Endothelial cell of umbilical vein (primary cell): ENCODE data around the gene TOR4A. TPM values are rescaled to one million over a fixed set of nuclear protein-coding genes. Genes with fewer than 3 reads are reported as not detected.

Experiments
- BruUV-seq: library from RNA; stranded (reverse); fragments of 400-500 nt; replicated peaks from 2 replicates; lab custom pipeline; 2021; lab: Mats Ljungman, UMichigan
- CTCF ChIA-PET: fragments of 300-600, 350-600 bp; sonication (Branson Sonifier 250); formaldehyde crosslinking; loops from one replicate; lab custom pipeline; 2021; ENCODE audit warnings: antibody characterized with exemption, inconsistent platforms; lab: Charles Lee
- POLR2A ChIA-PET: fragments of 300-600, 350-600 bp; sonication (Branson Sonifier 250); formaldehyde crosslinking; loops from one replicate; lab custom pipeline; 2021; ENCODE audit warnings: antibody characterized with exemption, inconsistent platforms; lab: Charles Lee
- DNase-seq: peaks from one replicate; pipeline ENCODE4 v3.0.0-alpha.2; 2011; ENCODE audit warnings: low read depth, low spot score
- FAIRE-seq: peaks from 2 replicates; lab custom pipeline; 2011; peaks lifted over from hg19 to GRCh38; lab: Jason Lieb, UNC
- H2AFZ ChIP-seq: 2 replicates; pipeline ENCODE4 v1.6.0; 2012; ENCODE audit warnings: low read depth, low read length, control low read depth, inconsistent platforms
- H3K27ac ChIP-seq: 2 replicates; pipeline ENCODE4 v1.5.1; 2011; ENCODE audit warnings: low read depth, mild to moderate bottlenecking, control low read depth, low read length, moderate library complexity; ENCODE audit not compliant: insufficient read depth
- H3K27me3 ChIP-seq, 2 experiments: 2 replicates each; pipeline versions ENCODE4 v1.6.0 to v1.6.1; 2011; ENCODE audit warnings: low read length in 2 of 2, mixed read lengths in 1 of 2; ENCODE audit not compliant: control insufficient read depth in 2 of 2, insufficient read depth in 2 of 2
- H3K36me3 ChIP-seq, 2 experiments: 2 replicates in 1 of 2; 3 replicates in 1 of 2; pipeline ENCODE4 v1.5.1; 2011; ENCODE audit warnings: low read length in 2 of 2, mild to moderate bottlenecking in 1 of 2, moderate library complexity in 1 of 2; ENCODE audit not compliant: control insufficient read depth in 2 of 2, insufficient read depth in 2 of 2; ENCODE audit errors: extremely low read depth in 1 of 2
- H3K4me1 ChIP-seq: 3 replicates; pipeline ENCODE4 v1.5.1; 2011; ENCODE audit warnings: mild to moderate bottlenecking, low read length; ENCODE audit not compliant: control insufficient read depth, insufficient read depth; ENCODE audit errors: extremely low read depth
- H3K4me2 ChIP-seq: 2 replicates; pipeline ENCODE4 v1.6.1; 2011; ENCODE audit warnings: low read length, control low read depth, mixed read lengths; ENCODE audit not compliant: insufficient read depth
- H3K4me3 ChIP-seq, 3 experiments: fragments of 200-600 bp in 1 of 3; sonication (generic), shearing (Covaris generic) in 1 of 3; replicated peaks in 1 of 3; 2 replicates each; pipeline ENCODE4 v1.5.1; 2011 to 2016; ENCODE audit warnings: control low read depth in 3 of 3, low read length in 3 of 3, mild to moderate bottlenecking in 2 of 3, inconsistent platforms in 1 of 3, low read depth in 1 of 3, moderate library complexity in 1 of 3; ENCODE audit not compliant: insufficient read depth in 1 of 3
- H3K79me2 ChIP-seq: 2 replicates; pipeline ENCODE4 v1.6.0; 2012; ENCODE audit warnings: low read length, inconsistent platforms; ENCODE audit not compliant: control insufficient read depth, insufficient read depth
- H3K9ac ChIP-seq: replicated peaks from 2 replicates; pipeline ENCODE3; 2011; ENCODE audit warnings: low read length, control low read depth; ENCODE audit not compliant: insufficient read depth; ENCODE audit errors: extremely low read depth
- H3K9me1 ChIP-seq: replicated peaks from 3 replicates; pipeline ENCODE4 v1.6.0; 2011; ENCODE audit warnings: mild to moderate bottlenecking, low read length; ENCODE audit not compliant: control insufficient read depth, insufficient read depth; ENCODE audit errors: extremely low read depth
- H3K9me3 ChIP-seq: replicated peaks from 2 replicates; pipeline ENCODE4 v1.5.1; 2012; ENCODE audit warnings: low read length, inconsistent platforms; ENCODE audit not compliant: control insufficient read depth, insufficient read depth
- H4K20me1 ChIP-seq: replicated peaks from 2 replicates; pipeline ENCODE3; 2011; ENCODE audit warnings: mild to moderate bottlenecking, low read length; ENCODE audit not compliant: control insufficient read depth, insufficient read depth; ENCODE audit errors: extremely low read depth
- EZH2 ChIP-seq: IDR thresholded peaks from 2 replicates; pipeline ENCODE4 v1.6.1; 2012; ENCODE audit warnings: borderline replicate concordance, low read depth, mild to moderate bottlenecking, moderate library complexity, low read length, inconsistent platforms; ENCODE audit not compliant: severe bottlenecking
- GATA2 ChIP-seq: IDR thresholded peaks from 2 replicates; pipeline ENCODE4 v1.7.0; 2011; ENCODE audit warnings: low read depth, mild to moderate bottlenecking, moderate library complexity, mixed read lengths, low read length; ENCODE audit not compliant: insufficient read length, insufficient read depth
- MYC ChIP-seq: IDR thresholded peaks from one replicate; pipeline ENCODE4 v1.6.1; 2011; ENCODE audit warnings: mild to moderate bottlenecking, low read depth, low read length
- POLR2A ChIP-seq: IDR thresholded peaks from 2 replicates; pipeline ENCODE4 v1.6.1; 2012; ENCODE audit warnings: low read depth, mild to moderate bottlenecking, control low read depth, low read length
- POLR2AphosphoS5 ChIP-seq: IDR thresholded peaks from 2 replicates; pipeline ENCODE4 v1.6.1; 2012; ENCODE audit warnings: low read depth, mild to moderate bottlenecking, control low read depth, low read length, moderate library complexity; ENCODE audit not compliant: insufficient read depth
- dilution Hi-C: fragments of 300-500 bp; cut with MboI; formaldehyde crosslinking; loops from one replicate; pipeline ENCODE4 v1.15.0; 2019; ENCODE audit warnings: low sequenced_read_pairs; ENCODE audit not compliant: extremely low pct_ligation_motif_present
- intact Hi-C: fragments of 100-400 bp; cut with micrococcal nuclease; formaldehyde crosslinking; loops from one replicate; pipeline ENCODE4 v1.10.0; 2022
- polyA plus RNA-seq, 4 experiments: library from polyadenylated mRNA; depleted of rRNA in 3 of 4; stranded (reverse) in 3 of 4; unstranded in 1 of 4; fragments of >200 nt; gene quantifications; 2 replicates each; pipeline versions ENCODE4 v1.2.1 to v1.2.3, GENCODE V29; 2011 to 2012; ENCODE audit warnings: missing spikeins in 1 of 4
- total RNA-seq: library from RNA; stranded (reverse); gene quantifications from 2 replicates; pipeline ENCODE4 v1.2.3, GENCODE V29; 2021
- TF ChIP-seq, protein P1 (sequence below): IDR thresholded peaks from 2 replicates; pipeline ENCODE4 v1.6.1; 2011; ENCODE audit not compliant: insufficient read depth, insufficient read length

Gene TOR4A
- total and polyA plus RNA-seq, 2 donors (not counting 3 experiments of a cell fraction or from before 2014, with no cell fraction given) = 32.4 to 48.0 TPM

DNA sequence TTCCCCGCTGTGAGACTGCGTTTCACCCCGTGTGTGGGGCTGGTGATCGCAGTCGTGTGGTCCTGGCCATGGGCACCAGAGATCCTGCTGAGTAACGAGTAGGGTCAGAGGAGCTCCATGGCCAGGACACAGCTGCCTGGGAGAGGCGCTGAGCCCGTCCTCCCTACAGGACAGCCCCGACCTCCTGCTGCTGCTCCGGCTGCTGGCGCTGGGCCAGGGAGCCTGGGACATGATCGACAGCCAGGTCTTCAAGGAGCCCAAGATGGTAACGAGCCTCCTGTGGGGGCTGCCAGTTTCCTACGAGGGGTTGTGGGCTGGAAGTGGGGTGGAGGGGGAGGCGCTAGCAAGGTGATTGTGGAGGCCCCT is 11.4 kb upstream of the TOR4A start:
- DNase-seq = no peak
- Histone ChIP-seq H3K4me2 (no peak overlapping the region), H4K20me1 (no peaks in the 10 kb centered on the region), H3K79me2 (no peaks in the 10 kb centered on the region), H3K36me3 (peaks cover 0 to 32% of the 10 kb centered on the region in 2 experiments), H3K27ac (no peak overlapping the region), H3K4me1 (peaks cover 22% of the 10 kb centered on the region), H3K27me3 (no peaks in the 10 kb centered on the region), H3K9me1 (no peaks in the 10 kb centered on the region), H2AFZ (no peak overlapping the region), H3K9me3 (no peaks in the 10 kb centered on the region), H3K9ac (no peak overlapping the region), H3K4me3 (no peak overlapping the region)
- dilution Hi-C loops = no loop called here
- FAIRE-seq = no peak
- ChIA-PET CTCF (no interaction called here), POLR2A (no interaction called here)
- TF ChIP-seq, protein P1, sequence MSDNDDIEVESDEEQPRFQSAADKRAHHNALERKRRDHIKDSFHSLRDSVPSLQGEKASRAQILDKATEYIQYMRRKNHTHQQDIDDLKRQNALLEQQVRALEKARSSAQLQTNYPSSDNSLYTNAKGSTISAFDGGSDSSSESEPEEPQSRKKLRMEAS = no peak
- TF ChIP-seq GATA2 (no peak), POLR2AphosphoS5 (no peak), POLR2A (no peak)
- intact Hi-C loops = no loop called here
- BruUV-seq = no TSS peak

DNA sequence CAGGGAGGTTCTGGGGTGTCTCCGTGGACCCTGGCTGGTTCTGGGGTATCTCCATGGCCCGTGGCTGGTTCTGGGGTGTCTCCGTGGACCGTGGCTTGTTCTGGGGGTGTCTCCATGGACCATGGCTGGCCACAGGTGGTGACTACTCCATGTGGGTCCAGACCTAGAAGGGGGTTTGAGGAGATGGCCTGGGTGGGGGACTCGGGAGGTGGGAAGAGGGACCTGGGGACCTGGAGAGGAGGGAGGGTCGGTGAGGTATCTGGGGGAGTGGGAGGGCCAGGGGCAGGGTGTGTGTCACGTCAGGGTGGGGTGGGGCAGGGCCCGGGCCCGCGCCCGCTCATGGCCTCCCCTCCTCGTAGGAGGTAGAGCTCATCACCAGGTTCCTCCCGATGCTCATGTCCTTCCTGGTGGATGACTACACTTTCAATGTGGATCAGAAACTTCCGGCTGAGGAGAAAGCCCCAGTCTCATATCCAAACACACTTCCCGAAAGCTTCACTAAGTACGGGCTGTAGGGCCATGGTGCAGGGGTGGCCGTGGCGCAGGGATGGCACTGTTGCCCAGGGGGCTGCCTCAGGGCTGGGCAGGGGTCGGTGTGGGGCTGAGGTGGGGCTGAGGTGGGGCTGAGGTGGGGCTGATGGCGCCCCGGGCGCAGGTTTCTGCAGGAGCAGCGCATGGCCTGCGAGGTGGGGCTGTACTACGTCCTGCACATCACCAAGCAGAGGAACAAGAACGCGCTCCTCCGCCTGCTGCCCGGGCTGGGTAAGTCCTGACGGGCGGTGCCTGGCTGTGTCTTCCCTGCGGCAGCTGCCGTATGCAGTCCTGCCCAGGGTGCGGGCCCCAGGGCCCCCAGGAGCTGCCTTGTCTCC is 10.7 kb upstream of the TOR4A start:
- CTCF ChIA-PET = interaction anchor here (0.7 kb wide), 1 partner anchor 30 kb away, joined by 3 read pairs; no protein-coding TSS in a partner anchor
- no peak overlapping the region for H3K27ac ChIP-seq
- H3K4me3 ChIP-seq = no peak overlapping the region
- no peak overlapping the region for H2AFZ ChIP-seq
- H3K36me3 ChIP-seq = peaks cover 0 to 33% of the 10 kb centered on the region in 2 experiments
- DNase-seq (no peak), FAIRE-seq (no peak)
- H3K27me3 ChIP-seq = no peaks in the 10 kb centered on the region
- TF ChIP-seq GATA2 (no peak), EZH2 (no peak), POLR2AphosphoS5 (no peak), MYC (no peak)
- TF ChIP-seq, protein P1 = no peak
- H3K79me2 ChIP-seq = no peaks in the 10 kb centered on the region
- no peaks in the 10 kb centered on the region for H4K20me1 ChIP-seq
- dilution Hi-C loops = no loop called here
- H3K4me1 ChIP-seq = peaks cover 22% of the 10 kb centered on the region
- no TSS peak for BruUV-seq
- POLR2A ChIA-PET = interaction anchor here (1.1 kb wide), 1 partner anchor 26 kb away, joined by 3 read pairs; the partner anchor contains the start of gene TUBB4B
- H3K4me2 ChIP-seq = no peak overlapping the region
- intact Hi-C loops = no loop called here
- no peaks in the 10 kb centered on the region for H3K9me1 ChIP-seq
- no peak overlapping the region for H3K9ac ChIP-seq
- H3K9me3 ChIP-seq = no peaks in the 10 kb centered on the region
